GM23338 (cell line): ENCODE measurements around the gene TAC3.

Experiments
- CREB1 ChIP-seq: fragments of 250-450 bp; sonication (Bioruptor Pico); IDR thresholded peaks from 2 replicates; pipeline ENCODE4 v1.5.0; 2020; ENCODE audit warnings: low read depth, mild to moderate bottlenecking, moderate library complexity
- EZH2 ChIP-seq: fragments of 200-600 bp; sonication (generic); IDR thresholded peaks from one replicate; pipeline ENCODE4 v1.8.0; 2017; ENCODE audit warnings: antibody characterized with exemption, mild to moderate bottlenecking, low read depth; ENCODE audit not compliant: unreplicated experiment
- EZH2phosphoT487 ChIP-seq: fragments of 200-600 bp; sonication (generic); IDR thresholded peaks from one replicate; pipeline ENCODE4 v1.8.1; 2018; ENCODE audit warnings: antibody characterized with exemption; ENCODE audit not compliant: unreplicated experiment
- JUNB ChIP-seq: IDR thresholded peaks from one replicate; pipeline ENCODE4 v1.6.1; 2016; ENCODE audit warnings: antibody characterized with exemption; ENCODE audit not compliant: unreplicated experiment
- NANOG ChIP-seq: IDR thresholded peaks from 2 replicates; pipeline ENCODE4 v1.6.1; 2016; ENCODE audit warnings: antibody characterized with exemption, borderline replicate concordance
- POLR2AphosphoS5 ChIP-seq: IDR thresholded peaks from 2 replicates; pipeline ENCODE4 v1.6.1; 2016; ENCODE audit warnings: antibody characterized with exemption, low read depth
- STAT1 ChIP-seq: IDR thresholded peaks from one replicate; pipeline ENCODE4 v1.6.1; 2016; ENCODE audit warnings: antibody characterized with exemption; ENCODE audit not compliant: unreplicated experiment
- ZNF114 ChIP-seq: fragments of 250-450 bp; sonication (Bioruptor Pico); IDR thresholded peaks from 2 replicates; pipeline ENCODE4 v1.5.0; 2020; ENCODE audit warnings: mild to moderate bottlenecking, moderate library complexity
- TF ChIP-seq, protein P1 (sequence below), 2 experiments: fragments of 200-600 bp in 1 of 2; sonication (generic) in 1 of 2; conservative IDR thresholded peaks; 2 replicates each; pipeline versions ENCODE4 v1.5.1 to v1.6.1; 2016 to 2017; ENCODE audit warnings: antibody characterized with exemption in 2 of 2, low read depth in 2 of 2, mild to moderate bottlenecking in 2 of 2, moderate library complexity in 1 of 2
- TF ChIP-seq, protein P2 (sequence below): IDR thresholded peaks from one replicate; pipeline ENCODE4 v1.6.1; 2018; ENCODE audit warnings: antibody characterized with exemption; ENCODE audit not compliant: unreplicated experiment
- TF ChIP-seq, protein P3 (sequence below): IDR thresholded peaks from 2 replicates; pipeline ENCODE4 v1.6.1; 2016; ENCODE audit warnings: antibody characterized with exemption
- TF ChIP-seq, protein P4 (sequence below): fragments of 250-450 bp; sonication (Bioruptor Pico); IDR thresholded peaks from 2 replicates; pipeline ENCODE4 v1.5.0; 2020; ENCODE audit warnings: mild to moderate bottlenecking, moderate library complexity

DNA sequence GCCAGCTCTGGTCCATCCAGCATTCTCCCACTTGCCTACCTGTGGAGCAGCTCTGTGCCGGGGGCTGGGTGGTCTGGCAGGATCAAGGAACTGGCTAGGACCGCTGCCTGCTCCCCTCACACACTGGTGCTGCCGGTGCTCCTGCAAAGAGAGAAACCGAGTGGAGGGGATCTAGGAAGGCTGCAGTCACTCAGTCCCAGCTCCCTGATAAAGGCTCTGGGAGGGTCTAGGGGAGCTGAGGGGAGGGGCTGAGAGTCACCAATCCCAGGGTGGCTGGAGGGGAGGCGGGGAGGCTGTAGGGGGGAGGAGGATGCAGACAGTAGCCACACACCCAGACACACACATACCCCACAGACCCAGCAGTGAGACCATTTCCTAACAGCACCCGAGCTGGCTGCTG lies at the start of gene TAC3:
- TF ChIP-seq EZH2 (no peak), CREB1 (CRISPR knock-in tag) (no peak), EZH2phosphoT487 (no peak), JUNB (no peak), POLR2AphosphoS5 (peak; percentile 52), ZNF114 (CRISPR knock-in tag) (no peak), NANOG (no peak), STAT1 (no peak)
- TF ChIP-seq, protein P1, sequence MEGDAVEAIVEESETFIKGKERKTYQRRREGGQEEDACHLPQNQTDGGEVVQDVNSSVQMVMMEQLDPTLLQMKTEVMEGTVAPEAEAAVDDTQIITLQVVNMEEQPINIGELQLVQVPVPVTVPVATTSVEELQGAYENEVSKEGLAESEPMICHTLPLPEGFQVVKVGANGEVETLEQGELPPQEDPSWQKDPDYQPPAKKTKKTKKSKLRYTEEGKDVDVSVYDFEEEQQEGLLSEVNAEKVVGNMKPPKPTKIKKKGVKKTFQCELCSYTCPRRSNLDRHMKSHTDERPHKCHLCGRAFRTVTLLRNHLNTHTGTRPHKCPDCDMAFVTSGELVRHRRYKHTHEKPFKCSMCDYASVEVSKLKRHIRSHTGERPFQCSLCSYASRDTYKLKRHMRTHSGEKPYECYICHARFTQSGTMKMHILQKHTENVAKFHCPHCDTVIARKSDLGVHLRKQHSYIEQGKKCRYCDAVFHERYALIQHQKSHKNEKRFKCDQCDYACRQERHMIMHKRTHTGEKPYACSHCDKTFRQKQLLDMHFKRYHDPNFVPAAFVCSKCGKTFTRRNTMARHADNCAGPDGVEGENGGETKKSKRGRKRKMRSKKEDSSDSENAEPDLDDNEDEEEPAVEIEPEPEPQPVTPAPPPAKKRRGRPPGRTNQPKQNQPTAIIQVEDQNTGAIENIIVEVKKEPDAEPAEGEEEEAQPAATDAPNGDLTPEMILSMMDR (conservative IDR thresholded peaks at IDR 0.05; ENCODE audit: low read depth in 2 of 2): no peak
- TF ChIP-seq, protein P2, sequence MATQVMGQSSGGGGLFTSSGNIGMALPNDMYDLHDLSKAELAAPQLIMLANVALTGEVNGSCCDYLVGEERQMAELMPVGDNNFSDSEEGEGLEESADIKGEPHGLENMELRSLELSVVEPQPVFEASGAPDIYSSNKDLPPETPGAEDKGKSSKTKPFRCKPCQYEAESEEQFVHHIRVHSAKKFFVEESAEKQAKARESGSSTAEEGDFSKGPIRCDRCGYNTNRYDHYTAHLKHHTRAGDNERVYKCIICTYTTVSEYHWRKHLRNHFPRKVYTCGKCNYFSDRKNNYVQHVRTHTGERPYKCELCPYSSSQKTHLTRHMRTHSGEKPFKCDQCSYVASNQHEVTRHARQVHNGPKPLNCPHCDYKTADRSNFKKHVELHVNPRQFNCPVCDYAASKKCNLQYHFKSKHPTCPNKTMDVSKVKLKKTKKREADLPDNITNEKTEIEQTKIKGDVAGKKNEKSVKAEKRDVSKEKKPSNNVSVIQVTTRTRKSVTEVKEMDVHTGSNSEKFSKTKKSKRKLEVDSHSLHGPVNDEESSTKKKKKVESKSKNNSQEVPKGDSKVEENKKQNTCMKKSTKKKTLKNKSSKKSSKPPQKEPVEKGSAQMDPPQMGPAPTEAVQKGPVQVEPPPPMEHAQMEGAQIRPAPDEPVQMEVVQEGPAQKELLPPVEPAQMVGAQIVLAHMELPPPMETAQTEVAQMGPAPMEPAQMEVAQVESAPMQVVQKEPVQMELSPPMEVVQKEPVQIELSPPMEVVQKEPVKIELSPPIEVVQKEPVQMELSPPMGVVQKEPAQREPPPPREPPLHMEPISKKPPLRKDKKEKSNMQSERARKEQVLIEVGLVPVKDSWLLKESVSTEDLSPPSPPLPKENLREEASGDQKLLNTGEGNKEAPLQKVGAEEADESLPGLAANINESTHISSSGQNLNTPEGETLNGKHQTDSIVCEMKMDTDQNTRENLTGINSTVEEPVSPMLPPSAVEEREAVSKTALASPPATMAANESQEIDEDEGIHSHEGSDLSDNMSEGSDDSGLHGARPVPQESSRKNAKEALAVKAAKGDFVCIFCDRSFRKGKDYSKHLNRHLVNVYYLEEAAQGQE: no peak
- TF ChIP-seq, protein P3, sequence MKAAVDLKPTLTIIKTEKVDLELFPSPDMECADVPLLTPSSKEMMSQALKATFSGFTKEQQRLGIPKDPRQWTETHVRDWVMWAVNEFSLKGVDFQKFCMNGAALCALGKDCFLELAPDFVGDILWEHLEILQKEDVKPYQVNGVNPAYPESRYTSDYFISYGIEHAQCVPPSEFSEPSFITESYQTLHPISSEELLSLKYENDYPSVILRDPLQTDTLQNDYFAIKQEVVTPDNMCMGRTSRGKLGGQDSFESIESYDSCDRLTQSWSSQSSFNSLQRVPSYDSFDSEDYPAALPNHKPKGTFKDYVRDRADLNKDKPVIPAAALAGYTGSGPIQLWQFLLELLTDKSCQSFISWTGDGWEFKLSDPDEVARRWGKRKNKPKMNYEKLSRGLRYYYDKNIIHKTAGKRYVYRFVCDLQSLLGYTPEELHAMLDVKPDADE: no peak
- TF ChIP-seq, protein P4, sequence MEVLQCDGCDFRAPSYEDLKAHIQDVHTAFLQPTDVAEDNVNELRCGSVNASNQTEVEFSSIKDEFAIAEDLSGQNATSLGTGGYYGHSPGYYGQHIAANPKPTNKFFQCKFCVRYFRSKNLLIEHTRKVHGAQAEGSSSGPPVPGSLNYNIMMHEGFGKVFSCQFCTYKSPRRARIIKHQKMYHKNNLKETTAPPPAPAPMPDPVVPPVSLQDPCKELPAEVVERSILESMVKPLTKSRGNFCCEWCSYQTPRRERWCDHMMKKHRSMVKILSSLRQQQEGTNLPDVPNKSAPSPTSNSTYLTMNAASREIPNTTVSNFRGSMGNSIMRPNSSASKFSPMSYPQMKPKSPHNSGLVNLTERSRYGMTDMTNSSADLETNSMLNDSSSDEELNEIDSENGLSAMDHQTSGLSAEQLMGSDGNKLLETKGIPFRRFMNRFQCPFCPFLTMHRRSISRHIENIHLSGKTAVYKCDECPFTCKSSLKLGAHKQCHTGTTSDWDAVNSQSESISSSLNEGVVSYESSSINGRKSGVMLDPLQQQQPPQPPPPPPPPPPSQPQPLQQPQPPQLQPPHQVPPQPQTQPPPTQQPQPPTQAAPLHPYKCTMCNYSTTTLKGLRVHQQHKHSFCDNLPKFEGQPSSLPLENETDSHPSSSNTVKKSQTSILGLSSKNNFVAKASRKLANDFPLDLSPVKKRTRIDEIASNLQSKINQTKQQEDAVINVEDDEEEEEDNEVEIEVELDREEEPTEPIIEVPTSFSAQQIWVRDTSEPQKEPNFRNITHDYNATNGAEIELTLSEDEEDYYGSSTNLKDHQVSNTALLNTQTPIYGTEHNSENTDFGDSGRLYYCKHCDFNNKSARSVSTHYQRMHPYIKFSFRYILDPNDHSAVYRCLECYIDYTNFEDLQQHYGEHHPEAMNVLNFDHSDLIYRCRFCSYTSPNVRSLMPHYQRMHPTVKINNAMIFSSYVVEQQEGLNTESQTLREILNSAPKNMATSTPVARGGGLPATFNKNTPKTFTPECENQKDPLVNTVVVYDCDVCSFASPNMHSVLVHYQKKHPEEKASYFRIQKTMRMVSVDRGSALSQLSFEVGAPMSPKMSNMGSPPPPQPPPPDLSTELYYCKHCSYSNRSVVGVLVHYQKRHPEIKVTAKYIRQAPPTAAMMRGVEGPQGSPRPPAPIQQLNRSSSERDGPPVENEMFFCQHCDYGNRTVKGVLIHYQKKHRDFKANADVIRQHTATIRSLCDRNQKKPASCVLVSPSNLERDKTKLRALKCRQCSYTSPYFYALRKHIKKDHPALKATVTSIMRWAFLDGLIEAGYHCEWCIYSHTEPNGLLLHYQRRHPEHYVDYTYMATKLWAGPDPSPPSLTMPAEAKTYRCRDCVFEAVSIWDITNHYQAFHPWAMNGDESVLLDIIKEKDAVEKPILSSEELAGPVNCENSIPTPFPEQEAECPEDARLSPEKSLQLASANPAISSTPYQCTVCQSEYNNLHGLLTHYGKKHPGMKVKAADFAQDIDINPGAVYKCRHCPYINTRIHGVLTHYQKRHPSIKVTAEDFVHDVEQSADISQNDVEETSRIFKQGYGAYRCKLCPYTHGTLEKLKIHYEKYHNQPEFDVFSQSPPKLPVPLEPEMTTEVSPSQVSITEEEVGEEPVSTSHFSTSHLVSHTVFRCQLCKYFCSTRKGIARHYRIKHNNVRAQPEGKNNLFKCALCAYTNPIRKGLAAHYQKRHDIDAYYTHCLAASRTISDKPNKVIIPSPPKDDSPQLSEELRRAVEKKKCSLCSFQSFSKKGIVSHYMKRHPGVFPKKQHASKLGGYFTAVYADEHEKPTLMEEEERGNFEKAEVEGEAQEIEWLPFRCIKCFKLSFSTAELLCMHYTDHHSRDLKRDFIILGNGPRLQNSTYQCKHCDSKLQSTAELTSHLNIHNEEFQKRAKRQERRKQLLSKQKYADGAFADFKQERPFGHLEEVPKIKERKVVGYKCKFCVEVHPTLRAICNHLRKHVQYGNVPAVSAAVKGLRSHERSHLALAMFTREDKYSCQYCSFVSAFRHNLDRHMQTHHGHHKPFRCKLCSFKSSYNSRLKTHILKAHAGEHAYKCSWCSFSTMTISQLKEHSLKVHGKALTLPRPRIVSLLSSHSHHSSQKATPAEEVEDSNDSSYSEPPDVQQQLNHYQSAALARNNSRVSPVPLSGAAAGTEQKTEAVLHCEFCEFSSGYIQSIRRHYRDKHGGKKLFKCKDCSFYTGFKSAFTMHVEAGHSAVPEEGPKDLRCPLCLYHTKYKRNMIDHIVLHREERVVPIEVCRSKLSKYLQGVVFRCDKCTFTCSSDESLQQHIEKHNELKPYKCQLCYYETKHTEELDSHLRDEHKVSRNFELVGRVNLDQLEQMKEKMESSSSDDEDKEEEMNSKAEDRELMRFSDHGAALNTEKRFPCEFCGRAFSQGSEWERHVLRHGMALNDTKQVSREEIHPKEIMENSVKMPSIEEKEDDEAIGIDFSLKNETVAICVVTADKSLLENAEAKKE (CRISPR knock-in tag): no peak
